Naive B cell (primary cell): Measurements from ENCODE around the gene LMBR1. TPM values are rescaled to one million over a fixed set of nuclear protein-coding genes. Genes with fewer than 3 reads are reported as not detected.

ENCODE experiments used
- ATAC-seq, 2 donors: fragments of 150-1000 bp; cut with Tn5 transposase; 2 replicates each; pipeline ENCODE4 v1.10.0; 2021; ENCODE audit warnings: low read depth in 2 of 2, mild to moderate bottlenecking in 2 of 2, moderate library complexity in 2 of 2
- DNase-seq: peaks from one replicate; pipeline ENCODE4 v3.0.0; 2022
- H3K27ac Mint-ChIP-seq, 6 donors: one replicate each; pipeline ENCODE4 v1.8.0; 2020 to 2022; ENCODE audit warnings: mild to moderate bottlenecking in 6 of 6, mixed read lengths in 6 of 6, moderate library complexity in 5 of 6, inconsistent platforms in 2 of 6
- H3K27me3 Mint-ChIP-seq, 3 donors: one replicate each; pipeline ENCODE4 v1.8.0; 2021 to 2022; ENCODE audit warnings: mixed read lengths in 3 of 3, mild to moderate bottlenecking in 1 of 3
- H3K36me3 Mint-ChIP-seq, 2 donors: one replicate each; pipeline ENCODE4 v1.8.0; 2020 to 2022; ENCODE audit warnings: mixed read lengths in 2 of 2, inconsistent platforms in 1 of 2, mild to moderate bottlenecking in 1 of 2
- H3K4me1 Mint-ChIP-seq, 3 donors: one replicate each; pipeline ENCODE4 v1.8.0; 2020 to 2022; ENCODE audit warnings: mixed read lengths in 3 of 3, inconsistent platforms in 1 of 3, mild to moderate bottlenecking in 1 of 3, moderate library complexity in 1 of 3
- H3K4me3 Mint-ChIP-seq, 8 donors: one replicate each; pipeline ENCODE4 v1.8.0; 2020 to 2022; ENCODE audit warnings: mild to moderate bottlenecking in 8 of 8, mixed read lengths in 8 of 8, moderate library complexity in 8 of 8, inconsistent platforms in 2 of 8
- H3K9me3 Mint-ChIP-seq, 7 donors: one replicate each; pipeline ENCODE4 v1.8.0; 2020 to 2022; ENCODE audit warnings: mixed read lengths in 7 of 7, mild to moderate bottlenecking in 5 of 7, inconsistent platforms in 2 of 7, moderate library complexity in 1 of 7
- polyA plus RNA-seq, 6 donors: library from polyadenylated mRNA; unstranded; fragments of 300-500 nt; fragmentation: Illumina TruSeq; gene quantifications; one replicate each; pipeline ENCODE4 v1.2.3, GENCODE V29; 2021; ENCODE audit warnings: low read depth in 6 of 6

LMBR1 gene
- polyA plus RNA-seq, 6 donors from 2014 or later = 35.3 to 49.3 (median 40.9) TPM

DNA sequence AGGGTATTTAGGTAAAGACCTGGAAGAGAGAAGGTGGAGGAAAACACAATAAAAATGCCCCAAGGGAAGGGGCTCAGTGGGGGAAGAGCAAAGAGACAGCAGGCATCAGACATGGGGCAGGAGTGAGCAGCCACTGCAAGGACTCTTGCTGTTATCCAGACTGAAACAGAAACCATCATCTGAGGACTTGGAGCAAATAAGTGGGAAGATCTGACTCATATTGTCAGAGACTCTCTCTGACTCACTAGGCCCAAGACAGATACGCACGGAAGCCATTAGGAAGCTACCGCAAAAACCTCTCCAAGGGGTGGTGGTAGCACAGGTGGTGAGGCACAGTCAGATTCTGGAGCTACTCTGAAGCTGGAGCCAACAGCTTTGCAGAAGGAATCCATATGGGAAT, 141.7 kb downstream of the LMBR1 start:
- H3K27me3 Mint-ChIP-seq = no peaks in the 10 kb centered on the region
- no peak overlapping the region for H3K27ac Mint-ChIP-seq
- H3K4me1 Mint-ChIP-seq = no peaks in the 10 kb centered on the region
- no peaks in the 10 kb centered on the region for H3K9me3 Mint-ChIP-seq
- H3K36me3 Mint-ChIP-seq = peaks cover 0 to 22% of the 10 kb centered on the region in 2 donors
- H3K4me3 Mint-ChIP-seq = peak overlapping the region in 1 of 8 donors; percentile 25
- ATAC-seq = no peak
- no peak for DNase-seq

- Mint-ChIP-seq H3K36me3 (peaks cover 22 to 23% of the 10 kb centered on the region in 2 donors), H3K27ac (no peak overlapping the region), H3K27me3 (no peaks in the 10 kb centered on the region), H3K4me3 (no peak overlapping the region), H3K9me3 (no peaks in the 10 kb centered on the region), H3K4me1 (no peaks in the 10 kb centered on the region)
- no peak for ATAC-seq
- DNase-seq = no peak
These were observed 145.3 kb downstream of the LMBR1 start for GRCh38 chr7:156747718-156748117.

- Mint-ChIP-seq H3K27ac (no peak overlapping the region), H3K4me1 (peaks cover 0 to 2% (median 0%) of the 10 kb centered on the region in 3 donors), H3K9me3 (peaks cover 0 to 4% (median 0%) of the 10 kb centered on the region in 7 donors), H3K4me3 (no peak overlapping the region), H3K27me3 (no peaks in the 10 kb centered on the region), H3K36me3 (peaks cover 30% of the 10 kb centered on the region in 2 donors)
- no peak for DNase-seq
- ATAC-seq = no peak
These were observed 146.1 kb downstream of the LMBR1 start for GRCh38 chr7:156746891-156747290.

DNA sequence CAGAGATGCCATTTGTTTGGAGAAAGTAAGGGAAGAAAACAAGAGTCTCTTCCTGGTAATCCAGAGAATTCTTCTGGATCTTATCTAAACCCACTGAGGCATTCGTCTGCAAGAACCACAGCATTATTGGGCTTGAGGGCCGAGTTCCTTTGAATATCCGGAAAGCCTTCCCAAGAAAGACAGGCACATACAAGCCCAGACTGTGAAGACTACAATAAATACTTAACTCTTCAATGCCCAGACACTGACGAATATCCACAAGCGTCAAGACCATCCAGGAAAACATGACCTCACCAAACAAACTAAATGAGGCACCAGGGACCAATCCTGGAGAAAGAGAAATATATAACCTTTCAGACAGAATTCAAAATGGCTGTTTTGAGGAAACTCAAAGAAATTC, 153.4 kb downstream of the LMBR1 start:
- Mint-ChIP-seq H3K4me3 (no peak overlapping the region), H3K27ac (no peak overlapping the region), H3K27me3 (no peaks in the 10 kb centered on the region), H3K9me3 (peaks cover 3 to 20% (median 13%) of the 10 kb centered on the region in 7 donors), H3K36me3 (peaks cover 55 to 59% of the 10 kb centered on the region in 2 donors), H3K4me1 (peaks cover 0 to 6% (median 0%) of the 10 kb centered on the region in 3 donors)
- no peak for ATAC-seq
- DNase-seq = no peak

DNA sequence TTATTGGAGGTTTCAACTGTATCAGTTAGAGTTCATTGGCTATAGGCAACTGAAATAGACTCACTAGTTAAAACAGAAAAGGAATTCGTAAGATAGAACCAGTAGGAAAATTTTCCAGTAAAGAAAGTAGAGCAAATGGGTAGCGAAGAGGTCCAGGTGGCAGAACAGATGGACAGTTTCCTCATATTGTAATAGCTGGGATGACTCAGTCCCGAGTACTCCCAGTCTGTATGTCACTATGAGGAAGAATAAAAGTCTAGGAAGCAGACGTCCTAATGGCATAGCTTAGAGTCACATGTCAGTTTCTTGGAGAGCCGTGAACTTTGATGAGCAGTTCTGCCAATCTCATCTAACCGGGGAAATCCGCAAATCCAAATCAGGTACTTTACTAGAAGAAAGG, 157.1 kb downstream of the LMBR1 start:
- ATAC-seq = no peak
- H3K4me3 Mint-ChIP-seq = no peak overlapping the region
- no peak overlapping the region for H3K27ac Mint-ChIP-seq
- no peak for DNase-seq
- H3K27me3 Mint-ChIP-seq = no peaks in the 10 kb centered on the region
- H3K36me3 Mint-ChIP-seq = peaks cover 63 to 68% of the 10 kb centered on the region in 2 donors
- H3K4me1 Mint-ChIP-seq = no peaks in the 10 kb centered on the region
- H3K9me3 Mint-ChIP-seq = peaks cover 4 to 38% (median 25%) of the 10 kb centered on the region in 7 donors

DNA sequence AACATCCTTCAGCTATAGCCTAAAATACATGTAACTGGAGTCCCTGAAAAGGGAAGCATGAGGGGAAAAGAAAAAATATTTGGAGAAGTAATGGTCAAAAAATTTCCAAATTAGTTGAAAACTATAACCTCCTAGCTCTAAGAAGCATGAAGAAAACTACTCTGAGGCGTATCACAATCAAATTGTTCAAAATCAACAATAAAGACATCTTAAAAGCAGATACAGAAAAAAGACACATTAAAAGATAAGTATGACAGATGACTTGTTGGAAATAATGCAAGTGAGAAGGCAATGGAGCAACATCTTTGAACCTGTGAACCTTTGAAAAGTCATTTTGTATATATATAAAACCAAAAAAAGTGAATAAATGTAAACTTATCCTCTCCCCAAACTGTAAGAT, 159.3 kb downstream of the LMBR1 start:
- no peak for ATAC-seq
- no peak for DNase-seq
- no peaks in the 10 kb centered on the region for H3K27me3 Mint-ChIP-seq
- peaks cover 4 to 38% (median 24%) of the 10 kb centered on the region in 7 donors for H3K9me3 Mint-ChIP-seq
- H3K27ac Mint-ChIP-seq = no peak overlapping the region
- peaks cover 66 to 70% of the 10 kb centered on the region in 2 donors for H3K36me3 Mint-ChIP-seq
- no peaks in the 10 kb centered on the region for H3K4me1 Mint-ChIP-seq
- H3K4me3 Mint-ChIP-seq = no peak overlapping the region

DNA sequence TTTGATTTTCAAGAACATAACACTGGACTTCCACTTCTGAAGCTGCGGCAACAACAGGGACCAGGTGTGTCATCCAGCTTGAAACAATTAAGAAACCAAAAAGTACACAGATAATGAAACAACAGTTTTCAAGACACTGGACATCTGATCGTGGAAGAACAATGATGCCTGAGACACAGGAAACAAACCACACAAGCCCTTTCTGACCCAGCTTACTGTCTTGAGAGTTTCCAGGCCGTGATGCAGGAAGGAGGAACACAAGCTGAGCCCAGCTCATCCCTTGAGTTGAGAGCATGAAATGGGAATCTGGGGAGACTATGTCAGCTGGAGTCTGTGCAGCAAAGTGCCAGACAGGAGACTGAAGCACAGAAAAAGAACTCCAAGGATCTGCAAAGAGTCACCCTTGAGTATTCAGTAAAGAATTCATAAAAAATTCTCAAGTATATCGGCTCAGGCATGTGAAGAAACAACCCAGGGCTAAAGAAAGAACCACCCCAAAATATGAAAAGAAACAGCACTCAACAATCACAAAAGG, 160.8 kb downstream of the LMBR1 start:
- no peak for DNase-seq
- Mint-ChIP-seq H3K27me3 (no peaks in the 10 kb centered on the region), H3K27ac (no peak overlapping the region), H3K4me1 (no peaks in the 10 kb centered on the region), H3K36me3 (peaks cover 60 to 61% of the 10 kb centered on the region in 2 donors), H3K9me3 (peaks cover 4 to 38% (median 23%) of the 10 kb centered on the region in 7 donors), H3K4me3 (no peak overlapping the region)
- no peak for ATAC-seq

DNA sequence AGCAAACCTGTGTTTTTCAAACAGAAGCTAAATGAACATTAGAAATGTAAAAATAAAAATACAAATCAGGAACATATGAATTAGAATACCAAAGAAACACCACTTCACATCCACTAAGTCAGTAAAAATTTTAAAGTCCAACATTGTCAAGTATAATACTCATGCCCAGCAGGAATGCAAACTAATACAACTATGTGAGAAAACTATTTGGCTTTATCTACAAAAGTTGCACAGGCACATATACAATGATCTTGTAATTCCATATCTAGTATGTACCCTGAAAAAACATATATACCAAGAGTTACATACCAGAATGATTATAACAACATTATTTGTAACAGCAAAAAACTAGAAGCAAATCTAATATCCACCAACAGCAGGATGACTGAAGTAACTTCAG, 161.3 kb downstream of the LMBR1 start:
- Mint-ChIP-seq H3K27me3 (no peaks in the 10 kb centered on the region), H3K4me1 (no peaks in the 10 kb centered on the region), H3K27ac (no peak overlapping the region), H3K36me3 (peaks cover 56 to 59% of the 10 kb centered on the region in 2 donors), H3K4me3 (no peak overlapping the region), H3K9me3 (peaks cover 4 to 38% (median 23%) of the 10 kb centered on the region in 7 donors)
- no peak for DNase-seq
- ATAC-seq = no peak

DNA sequence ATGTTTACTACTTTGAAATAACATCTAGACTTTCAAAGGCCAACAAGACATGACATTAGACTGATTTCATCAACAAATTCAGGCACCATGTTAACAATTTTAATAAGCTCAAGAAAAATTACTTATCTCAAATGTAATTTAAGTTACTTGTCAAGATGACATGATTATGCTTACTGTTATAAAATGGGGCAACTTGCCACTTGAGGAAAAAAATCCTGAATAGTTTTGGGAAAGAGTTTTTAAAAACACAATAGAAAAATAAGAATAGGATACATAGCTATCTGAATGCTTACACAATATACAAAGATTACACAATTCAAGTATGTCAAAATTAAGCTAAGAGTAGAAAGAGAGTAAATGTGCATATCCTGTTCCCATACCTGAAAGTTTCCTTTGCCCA, 167.0 kb downstream of the LMBR1 start:
- Mint-ChIP-seq H3K4me1 (no peaks in the 10 kb centered on the region), H3K27ac (no peak overlapping the region), H3K4me3 (no peak overlapping the region), H3K9me3 (no peaks in the 10 kb centered on the region), H3K27me3 (no peaks in the 10 kb centered on the region), H3K36me3 (peaks cover 3 to 20% of the 10 kb centered on the region in 2 donors)
- ATAC-seq = no peak
- DNase-seq = no peak

DNA sequence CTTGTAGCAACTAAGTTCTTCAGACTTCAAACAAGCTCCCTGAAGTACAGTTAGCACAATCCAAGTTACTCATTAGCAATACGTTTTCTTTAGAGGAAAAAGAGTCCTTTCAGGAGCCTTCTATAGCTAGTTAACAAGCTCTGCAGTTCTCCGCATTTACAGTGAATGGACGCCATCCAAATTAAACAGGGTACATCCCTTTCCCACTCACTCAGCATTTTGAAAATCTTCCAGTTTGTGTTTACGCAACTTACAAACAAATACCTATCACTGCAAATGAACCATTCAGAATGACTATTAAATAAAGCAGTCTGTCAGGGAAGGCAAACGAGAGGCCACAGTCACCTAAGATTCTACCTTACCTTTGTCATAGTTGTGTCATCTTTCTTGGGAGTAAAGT, 167.9 kb downstream of the LMBR1 start:
- Mint-ChIP-seq H3K27ac (no peak overlapping the region), H3K36me3 (peaks cover 0 to 19% of the 10 kb centered on the region in 2 donors), H3K4me3 (no peak overlapping the region), H3K27me3 (no peaks in the 10 kb centered on the region), H3K4me1 (no peaks in the 10 kb centered on the region), H3K9me3 (no peaks in the 10 kb centered on the region)
- ATAC-seq (no peak), DNase-seq (no peak)

GRCh38 chr7:156722043-156722826, 170.7 kb downstream of the LMBR1 start:
- Mint-ChIP-seq H3K27me3 (no peaks in the 10 kb centered on the region), H3K27ac (no peak overlapping the region), H3K36me3 (peaks cover 4 to 20% of the 10 kb centered on the region in 2 donors), H3K4me3 (no peak overlapping the region), H3K9me3 (no peaks in the 10 kb centered on the region), H3K4me1 (no peaks in the 10 kb centered on the region)
- no peak for DNase-seq
- no peak for ATAC-seq

DNA sequence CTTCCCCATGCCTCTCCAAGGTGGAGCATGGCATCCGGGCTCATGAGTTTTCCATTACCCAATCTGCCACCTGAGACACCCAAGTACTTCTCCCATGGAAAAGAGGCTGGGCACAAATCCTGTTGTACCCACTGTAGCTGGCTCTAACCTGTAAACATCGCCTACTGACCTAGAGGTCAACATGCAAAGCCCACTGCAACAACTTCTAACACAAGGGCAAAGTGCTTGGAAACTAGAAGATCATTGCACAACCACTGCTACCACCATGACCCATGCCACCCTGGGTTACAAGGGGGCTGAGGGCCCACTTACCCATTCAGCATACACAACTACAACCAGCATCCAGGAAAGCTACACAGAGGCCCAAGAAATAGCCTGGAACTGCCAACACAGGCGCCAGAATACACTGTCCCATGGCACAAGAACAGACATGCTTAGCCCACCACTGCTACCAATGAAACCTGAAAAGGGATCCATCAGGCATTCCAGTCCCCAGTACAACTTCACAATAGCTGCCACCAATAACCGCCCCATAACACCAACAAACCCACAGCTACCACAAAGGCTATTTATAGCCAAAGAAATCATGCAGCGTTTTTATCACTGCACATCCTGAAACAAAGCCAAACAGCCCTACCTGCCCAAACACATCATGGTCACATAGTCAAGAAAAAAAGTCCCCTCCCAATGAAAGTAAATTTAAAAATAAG, 189.1 kb downstream of the LMBR1 start:
- DNase-seq = no peak
- no peaks in the 10 kb centered on the region for H3K27me3 Mint-ChIP-seq
- H3K36me3 Mint-ChIP-seq = peaks cover 59 to 63% of the 10 kb centered on the region in 2 donors
- H3K4me3 Mint-ChIP-seq = no peak overlapping the region
- no peak for ATAC-seq
- H3K9me3 Mint-ChIP-seq = peaks cover 0 to 50% (median 27%) of the 10 kb centered on the region in 7 donors
- H3K4me1 Mint-ChIP-seq = peaks cover 7 to 32% (median 8%) of the 10 kb centered on the region in 3 donors
- peak overlapping the region in 1 of 6 donors; percentile 69 for H3K27ac Mint-ChIP-seq

DNA sequence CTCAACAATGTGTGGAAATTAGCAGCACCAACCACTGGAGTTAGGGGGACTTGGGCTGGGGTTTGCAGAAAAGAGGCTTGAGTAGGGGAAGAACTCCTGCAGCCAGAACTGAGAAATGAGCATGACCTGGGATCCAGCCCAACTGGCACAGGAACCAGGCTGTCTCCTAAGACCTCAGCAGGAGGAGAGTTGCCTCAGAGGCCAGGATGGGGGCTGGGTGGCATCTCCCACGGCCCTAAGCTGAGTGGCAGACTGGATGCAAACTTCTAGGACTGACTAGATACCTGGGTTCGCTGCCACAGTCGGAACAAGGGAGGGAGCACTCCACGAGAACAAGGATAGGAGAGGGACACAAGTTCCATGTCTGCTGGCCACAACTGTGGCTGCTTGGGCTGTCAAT, 189.8 kb downstream of the LMBR1 start:
- peaks cover 0 to 45% (median 31%) of the 10 kb centered on the region in 7 donors for H3K9me3 Mint-ChIP-seq
- no peak overlapping the region for H3K4me3 Mint-ChIP-seq
- H3K4me1 Mint-ChIP-seq = peaks cover 7 to 32% (median 8%) of the 10 kb centered on the region in 3 donors
- no peak for ATAC-seq
- H3K36me3 Mint-ChIP-seq = peaks cover 53 to 60% of the 10 kb centered on the region in 2 donors
- no peaks in the 10 kb centered on the region for H3K27me3 Mint-ChIP-seq
- DNase-seq = no peak
- H3K27ac Mint-ChIP-seq = no peak overlapping the region

DNA sequence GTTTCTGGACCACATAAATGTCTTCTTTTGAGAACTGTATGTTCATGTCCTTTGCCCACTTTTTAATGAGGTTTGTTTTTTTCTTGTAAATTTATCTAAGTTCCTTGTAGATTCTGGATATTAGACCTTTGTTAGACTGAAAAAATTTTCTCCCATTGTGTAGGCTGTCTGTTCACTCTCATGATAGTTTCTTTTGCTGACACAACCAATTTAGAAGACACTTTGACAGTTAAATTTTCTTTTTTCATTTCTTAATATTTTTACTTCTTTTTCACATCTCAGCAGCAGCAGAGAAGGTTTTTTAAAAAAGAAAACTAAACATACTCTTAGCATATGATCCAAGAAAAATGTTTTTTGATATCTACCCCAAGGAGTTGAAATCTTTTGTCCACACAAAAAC, 190.6 kb downstream of the LMBR1 start:
- Mint-ChIP-seq H3K4me1 (peaks cover 7 to 32% (median 8%) of the 10 kb centered on the region in 3 donors), H3K36me3 (peaks cover 52 to 53% of the 10 kb centered on the region in 2 donors), H3K9me3 (peaks cover 0 to 45% (median 33%) of the 10 kb centered on the region in 7 donors), H3K27ac (no peak overlapping the region), H3K4me3 (no peak overlapping the region), H3K27me3 (no peaks in the 10 kb centered on the region)
- ATAC-seq (no peak), DNase-seq (no peak)
